ENCODE results near the gene PPP1R13B. TPM values are rescaled to one million over a fixed set of nuclear protein-coding genes. Genes with fewer than 3 reads are reported as not detected.

PPP1R13B gene
- total RNA-seq, 4 donors from 2014 or later: 12.7 to 25.0 (median 20.6) TPM

DNA sequence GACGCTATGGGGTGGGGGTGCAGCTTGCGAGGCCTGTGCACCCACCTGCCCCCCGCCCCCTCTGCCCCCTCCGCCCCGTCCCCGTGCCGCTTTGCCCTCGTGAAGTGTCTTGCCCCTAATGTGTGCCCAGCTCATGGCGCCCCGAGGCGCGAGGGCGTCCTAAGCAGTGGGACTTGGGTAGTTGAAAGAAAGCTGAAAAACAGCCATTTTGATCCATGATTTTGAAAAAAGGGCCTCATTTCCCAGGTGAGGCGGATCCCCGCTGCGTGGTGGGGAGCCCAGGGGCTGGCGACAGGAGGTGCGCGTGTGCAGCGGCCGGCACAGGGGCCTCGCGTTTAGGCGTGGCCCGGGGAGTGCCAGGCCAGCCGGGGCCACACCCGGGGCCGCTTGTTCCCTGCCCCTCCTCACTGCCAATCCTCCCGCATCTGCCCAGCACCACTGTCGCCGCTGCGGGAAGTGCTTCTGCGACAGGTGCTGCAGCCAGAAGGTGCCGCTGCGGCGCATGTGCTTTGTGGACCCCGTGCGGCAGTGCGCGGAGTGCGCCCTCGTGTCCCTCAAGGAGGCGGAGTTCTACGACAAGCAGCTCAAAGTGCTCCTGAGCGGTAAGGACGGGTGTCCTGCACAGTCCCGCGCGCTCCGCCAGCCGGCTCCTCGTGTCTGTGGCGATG lies 119.9 kb downstream of the PPP1R13B start:
- Histone ChIP-seq H3K9me3 (no peaks in the 10 kb centered on the region), H3K27ac (no peak overlapping the region), H3K4me1 (peaks cover 44 to 95% (median 54%) of the 10 kb centered on the region in 3 donors), H3K4me3 (no peak overlapping the region), H3K36me3 (peaks cover 19 to 73% (median 19%) of the 10 kb centered on the region in 3 donors), H3K27me3 (no peaks in the 10 kb centered on the region)
- intact Hi-C loops (cut with DNase I): no loop called here
- TF ChIP-seq POLR2A (IDR thresholded peaks at IDR 0.05): no peak
- TF ChIP-seq, protein P1, sequence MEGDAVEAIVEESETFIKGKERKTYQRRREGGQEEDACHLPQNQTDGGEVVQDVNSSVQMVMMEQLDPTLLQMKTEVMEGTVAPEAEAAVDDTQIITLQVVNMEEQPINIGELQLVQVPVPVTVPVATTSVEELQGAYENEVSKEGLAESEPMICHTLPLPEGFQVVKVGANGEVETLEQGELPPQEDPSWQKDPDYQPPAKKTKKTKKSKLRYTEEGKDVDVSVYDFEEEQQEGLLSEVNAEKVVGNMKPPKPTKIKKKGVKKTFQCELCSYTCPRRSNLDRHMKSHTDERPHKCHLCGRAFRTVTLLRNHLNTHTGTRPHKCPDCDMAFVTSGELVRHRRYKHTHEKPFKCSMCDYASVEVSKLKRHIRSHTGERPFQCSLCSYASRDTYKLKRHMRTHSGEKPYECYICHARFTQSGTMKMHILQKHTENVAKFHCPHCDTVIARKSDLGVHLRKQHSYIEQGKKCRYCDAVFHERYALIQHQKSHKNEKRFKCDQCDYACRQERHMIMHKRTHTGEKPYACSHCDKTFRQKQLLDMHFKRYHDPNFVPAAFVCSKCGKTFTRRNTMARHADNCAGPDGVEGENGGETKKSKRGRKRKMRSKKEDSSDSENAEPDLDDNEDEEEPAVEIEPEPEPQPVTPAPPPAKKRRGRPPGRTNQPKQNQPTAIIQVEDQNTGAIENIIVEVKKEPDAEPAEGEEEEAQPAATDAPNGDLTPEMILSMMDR (IDR thresholded peaks at IDR 0.05): no peak
- no peak for DNase-seq
- WGBS, 2 donors: 80 to 81% methylated on average over 25 to 36 of the region's 53 CpGs

- 90 to 99% methylated on average over 6 to 11 of the region's 18 CpGs for WGBS, 2 donors
- Histone ChIP-seq H3K4me1 (peaks cover 44 to 98% (median 62%) of the 10 kb centered on the region in 3 donors), H3K27me3 (no peaks in the 10 kb centered on the region), H3K9me3 (no peaks in the 10 kb centered on the region), H3K36me3 (peaks cover 13 to 63% (median 19%) of the 10 kb centered on the region in 3 donors), H3K27ac (no peak overlapping the region), H3K4me3 (no peak overlapping the region)
- TF ChIP-seq, protein P1 (IDR thresholded peaks at IDR 0.05): no peak
- no peak for TF ChIP-seq POLR2A (IDR thresholded peaks at IDR 0.05)
- no peak for DNase-seq
- intact Hi-C loops (cut with DNase I): no loop called here
Observed at GRCh38 chr14:103726474-103726873, 120.9 kb downstream of the PPP1R13B start.

DNA sequence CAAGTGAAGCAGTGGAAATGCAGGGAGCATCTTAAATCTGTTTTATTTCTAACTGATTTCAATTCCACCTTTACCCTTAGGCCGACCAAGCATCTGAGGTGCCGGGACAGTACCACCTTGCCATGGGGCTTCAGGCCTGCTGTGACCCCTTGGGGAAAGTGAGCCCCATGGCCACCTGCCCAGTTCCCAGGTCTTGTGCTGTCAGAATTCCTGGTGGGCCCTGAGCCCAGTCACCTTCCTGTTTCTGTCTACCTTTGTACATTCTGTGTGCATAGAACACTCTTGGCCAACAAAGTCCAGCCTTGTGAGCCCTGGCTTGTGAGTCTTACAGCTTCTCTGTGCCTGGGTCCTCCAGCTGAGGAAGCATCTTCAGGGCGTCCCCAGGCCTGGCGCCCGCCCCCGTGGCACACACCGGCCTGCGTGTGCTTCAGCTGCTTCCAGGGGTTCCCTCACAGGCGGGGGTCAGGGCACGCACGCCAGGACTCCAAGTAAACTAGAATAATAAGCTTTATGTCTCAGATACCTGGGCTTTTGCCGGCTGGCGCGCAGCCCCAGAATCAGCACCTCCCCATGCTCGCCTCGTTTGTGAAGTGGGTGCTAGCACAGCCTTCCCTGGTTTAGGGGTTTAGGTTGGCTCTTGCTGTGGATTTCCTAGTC lies 121.5 kb downstream of the PPP1R13B start:
- no peak overlapping the region for H3K4me3 ChIP-seq
- DNase-seq: no peak
- H3K27me3 ChIP-seq: no peaks in the 10 kb centered on the region
- WGBS, 2 donors: 89% methylated on average over 6 to 8 of the region's 16 CpGs
- peaks cover 13 to 63% (median 19%) of the 10 kb centered on the region in 3 donors for H3K36me3 ChIP-seq
- peak overlapping the region in 3 of 4 donors; percentile 76 to 82 (median 80) for H3K27ac ChIP-seq
- TF ChIP-seq POLR2A (IDR thresholded peaks at IDR 0.05): no peak
- TF ChIP-seq, protein P1 (IDR thresholded peaks at IDR 0.05): no peak
- H3K9me3 ChIP-seq: no peaks in the 10 kb centered on the region
- peaks cover 44 to 98% (median 66%) of the 10 kb centered on the region in 3 donors for H3K4me1 ChIP-seq
- intact Hi-C loops (cut with DNase I): no loop called here

DNA sequence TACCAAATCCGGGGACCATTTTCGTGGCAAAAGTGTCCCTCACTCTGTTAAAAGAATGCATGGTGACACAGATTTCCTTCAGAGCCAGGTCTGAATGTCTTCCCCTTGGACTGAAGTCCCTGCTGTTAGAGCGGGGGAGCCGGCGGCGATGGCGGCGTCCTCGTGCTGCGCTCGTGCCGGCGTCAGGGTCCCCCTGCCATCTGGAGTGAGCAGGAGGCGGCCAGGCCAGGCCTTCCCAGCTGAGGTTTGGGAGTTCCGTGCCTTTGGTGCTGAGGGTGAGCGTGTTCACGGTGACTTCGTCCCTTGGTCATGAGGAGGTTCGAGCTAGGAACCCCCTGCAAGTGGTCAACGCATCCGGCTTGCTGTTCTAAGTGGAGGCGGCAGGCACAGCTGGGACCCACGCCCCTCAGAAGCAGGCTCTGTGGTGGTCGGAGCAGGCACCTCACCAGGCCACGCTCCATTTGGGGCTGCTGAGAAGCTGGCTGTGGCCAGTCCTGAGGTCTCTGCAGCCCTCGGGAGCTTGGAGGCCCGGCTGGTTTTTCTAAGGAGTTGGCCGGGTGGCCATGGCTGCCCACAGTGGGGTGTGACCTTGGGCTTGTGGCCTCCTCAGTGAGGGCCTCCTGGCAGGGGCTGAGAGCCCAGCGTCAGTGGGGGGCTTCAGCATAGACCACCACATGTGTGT lies 122.2 kb downstream of the PPP1R13B start:
- H3K36me3 ChIP-seq: peaks cover 10 to 62% (median 15%) of the 10 kb centered on the region in 3 donors
- no peaks in the 10 kb centered on the region for H3K27me3 ChIP-seq
- intact Hi-C loops (cut with DNase I): no loop called here
- peaks cover 37 to 98% (median 59%) of the 10 kb centered on the region in 3 donors for H3K4me1 ChIP-seq
- WGBS, 2 donors: 90% methylated on average over 7 to 9 of the region's 29 CpGs
- H3K4me3 ChIP-seq: no peak overlapping the region
- peak overlapping the region in 3 of 4 donors; percentile 76 to 82 (median 80) for H3K27ac ChIP-seq
- TF ChIP-seq POLR2A (IDR thresholded peaks at IDR 0.05): no peak
- TF ChIP-seq, protein P1 (IDR thresholded peaks at IDR 0.05): no peak
- H3K9me3 ChIP-seq: no peaks in the 10 kb centered on the region
- no peak for DNase-seq

Measured in esophagus squamous epithelium (tissue), 5 donors.